GM12865 (cell line): ENCODE measurements around the gene PDE4A.
"Not testable (repeated sequence)": the region's sequence is repeated elsewhere in the genome, so short reads cannot be mapped to it uniquely, and the experiment has no call there.

Experiments used
- DNase-seq: peaks from one replicate; pipeline ENCODE4 v3.0.0; 2010; ENCODE audit warnings: low read depth
- H3K4me3 ChIP-seq: 2 replicates; pipeline ENCODE4 v1.5.1; 2011; ENCODE audit warnings: mild to moderate bottlenecking, low read depth, low read length, control low read depth
- TF ChIP-seq, protein P1 (sequence below): IDR thresholded peaks from 2 replicates; pipeline ENCODE4 v1.5.1; 2011; ENCODE audit warnings: low read length, control low read depth, low read depth, inconsistent platforms; ENCODE audit not compliant: insufficient read depth; ENCODE audit errors: missing control alignments

Gene PDE4A

GRCh38 chr19:10395436-10395835 lies 24.9 kb upstream of the PDE4A start:
- TF ChIP-seq, protein P1, sequence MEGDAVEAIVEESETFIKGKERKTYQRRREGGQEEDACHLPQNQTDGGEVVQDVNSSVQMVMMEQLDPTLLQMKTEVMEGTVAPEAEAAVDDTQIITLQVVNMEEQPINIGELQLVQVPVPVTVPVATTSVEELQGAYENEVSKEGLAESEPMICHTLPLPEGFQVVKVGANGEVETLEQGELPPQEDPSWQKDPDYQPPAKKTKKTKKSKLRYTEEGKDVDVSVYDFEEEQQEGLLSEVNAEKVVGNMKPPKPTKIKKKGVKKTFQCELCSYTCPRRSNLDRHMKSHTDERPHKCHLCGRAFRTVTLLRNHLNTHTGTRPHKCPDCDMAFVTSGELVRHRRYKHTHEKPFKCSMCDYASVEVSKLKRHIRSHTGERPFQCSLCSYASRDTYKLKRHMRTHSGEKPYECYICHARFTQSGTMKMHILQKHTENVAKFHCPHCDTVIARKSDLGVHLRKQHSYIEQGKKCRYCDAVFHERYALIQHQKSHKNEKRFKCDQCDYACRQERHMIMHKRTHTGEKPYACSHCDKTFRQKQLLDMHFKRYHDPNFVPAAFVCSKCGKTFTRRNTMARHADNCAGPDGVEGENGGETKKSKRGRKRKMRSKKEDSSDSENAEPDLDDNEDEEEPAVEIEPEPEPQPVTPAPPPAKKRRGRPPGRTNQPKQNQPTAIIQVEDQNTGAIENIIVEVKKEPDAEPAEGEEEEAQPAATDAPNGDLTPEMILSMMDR, result no peak
- no peak for DNase-seq
- no peak overlapping the region for H3K4me3 ChIP-seq

DNA sequence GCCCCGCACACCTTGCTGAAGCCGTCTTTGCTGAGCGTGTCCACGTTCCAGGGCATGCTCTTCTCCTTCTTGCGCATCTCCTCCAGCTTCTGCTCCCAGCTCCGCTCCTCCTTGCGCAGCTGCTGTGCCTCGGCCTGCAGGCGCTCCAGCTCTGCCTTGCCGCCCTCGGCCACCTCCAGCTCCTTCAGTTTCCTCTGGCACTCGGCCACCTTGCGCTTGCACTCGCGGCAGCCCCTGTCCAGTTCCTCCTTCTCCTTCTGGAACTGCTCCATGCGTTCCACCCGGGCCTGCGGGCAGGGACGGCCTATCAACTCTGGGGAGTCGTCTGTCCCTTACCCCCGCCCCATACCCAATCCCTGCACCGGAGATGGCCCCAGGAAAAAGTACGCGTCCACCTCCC lies 24.4 kb upstream of the PDE4A start:
- no peak for DNase-seq
- no peak overlapping the region for H3K4me3 ChIP-seq
- TF ChIP-seq, protein P1, result no peak

DNA sequence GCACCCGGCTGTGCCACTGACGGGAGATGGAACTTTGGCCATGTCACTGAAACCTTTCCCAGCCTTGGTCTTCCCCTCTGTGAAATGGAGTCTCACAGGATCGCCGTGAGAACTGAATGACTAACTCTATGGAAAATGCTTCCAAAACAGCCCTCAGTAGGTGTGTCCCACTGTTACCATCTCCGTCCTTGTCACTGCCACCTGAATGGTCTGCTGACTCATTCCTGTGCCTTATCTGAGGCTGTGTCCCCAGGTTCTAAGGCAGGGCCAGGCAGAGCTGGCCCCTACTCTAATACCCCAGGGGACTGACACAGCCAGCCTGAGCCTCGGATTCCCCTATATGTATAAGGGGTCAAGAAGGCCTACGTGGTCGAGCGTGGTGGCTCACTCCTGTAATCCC lies 21.5 kb upstream of the PDE4A start:
- H3K4me3 ChIP-seq, result no peak overlapping the region
- no peak for DNase-seq
- TF ChIP-seq, protein P1, result no peak

GRCh38 chr19:10399340-10399739 lies 21.0 kb upstream of the PDE4A start:
- not testable (repeated sequence) for DNase-seq, H3K4me3 ChIP-seq

GRCh38 chr19:10399878-10400277 lies 20.5 kb upstream of the PDE4A start:
- no peak overlapping the region for H3K4me3 ChIP-seq
- TF ChIP-seq, protein P1, result no peak
- DNase-seq, result no peak

DNA sequence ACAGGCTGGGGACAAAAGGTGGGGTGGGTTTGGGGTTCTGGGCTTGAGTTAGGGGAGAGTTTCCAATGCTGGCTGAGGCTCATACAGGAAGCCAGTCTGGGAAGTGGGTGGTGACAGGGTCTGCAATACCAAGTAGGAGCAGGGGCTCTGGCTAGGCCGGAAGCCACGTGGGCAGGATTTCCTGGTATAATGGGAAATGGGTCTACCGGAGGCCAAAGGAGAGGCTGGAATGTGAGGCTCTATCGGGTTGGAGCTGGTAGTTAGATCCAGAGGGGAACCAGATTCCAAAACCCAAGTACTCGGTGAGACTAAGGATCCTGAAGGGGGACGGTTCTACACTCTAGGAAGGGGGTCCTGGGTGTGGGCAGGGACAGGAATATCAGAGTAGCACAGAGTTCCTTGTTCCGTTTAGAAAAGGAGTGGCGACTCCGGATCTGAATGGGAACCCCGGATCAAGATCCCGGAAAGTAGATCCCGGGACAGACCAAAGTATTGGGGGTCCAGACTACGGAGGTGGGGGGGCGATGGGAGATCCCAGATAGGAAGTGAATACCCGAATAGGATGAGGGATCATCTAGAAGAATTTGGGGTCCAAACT lies 17.8 kb upstream of the PDE4A start:
- peak overlapping the region; percentile 96 for H3K4me3 ChIP-seq
- no peak for DNase-seq
- TF ChIP-seq, protein P1, result no peak

GRCh38 chr19:10403137-10404021 lies 17.0 kb upstream of the PDE4A start, which contains the start of gene CDC37:
Gene CDC37 (minus strand): TSS chr19:10403542. CDS start chr19:10403479, 63 bp downstream.
- TF ChIP-seq, protein P1, result no peak
- DNase-seq, result peak; percentile 98
- H3K4me3 ChIP-seq, result peak within 1 kb of the TSS; percentile 96
